ENCODE data around the gene SRM.
A peak's percentile ranks its signal among the peaks of the same experiment; 100 is the strongest.
"Not testable (repeated sequence)": the region's sequence is repeated elsewhere in the genome, so short reads cannot be mapped to it uniquely, and the experiment has no call there.

The SRM gene

DNA sequence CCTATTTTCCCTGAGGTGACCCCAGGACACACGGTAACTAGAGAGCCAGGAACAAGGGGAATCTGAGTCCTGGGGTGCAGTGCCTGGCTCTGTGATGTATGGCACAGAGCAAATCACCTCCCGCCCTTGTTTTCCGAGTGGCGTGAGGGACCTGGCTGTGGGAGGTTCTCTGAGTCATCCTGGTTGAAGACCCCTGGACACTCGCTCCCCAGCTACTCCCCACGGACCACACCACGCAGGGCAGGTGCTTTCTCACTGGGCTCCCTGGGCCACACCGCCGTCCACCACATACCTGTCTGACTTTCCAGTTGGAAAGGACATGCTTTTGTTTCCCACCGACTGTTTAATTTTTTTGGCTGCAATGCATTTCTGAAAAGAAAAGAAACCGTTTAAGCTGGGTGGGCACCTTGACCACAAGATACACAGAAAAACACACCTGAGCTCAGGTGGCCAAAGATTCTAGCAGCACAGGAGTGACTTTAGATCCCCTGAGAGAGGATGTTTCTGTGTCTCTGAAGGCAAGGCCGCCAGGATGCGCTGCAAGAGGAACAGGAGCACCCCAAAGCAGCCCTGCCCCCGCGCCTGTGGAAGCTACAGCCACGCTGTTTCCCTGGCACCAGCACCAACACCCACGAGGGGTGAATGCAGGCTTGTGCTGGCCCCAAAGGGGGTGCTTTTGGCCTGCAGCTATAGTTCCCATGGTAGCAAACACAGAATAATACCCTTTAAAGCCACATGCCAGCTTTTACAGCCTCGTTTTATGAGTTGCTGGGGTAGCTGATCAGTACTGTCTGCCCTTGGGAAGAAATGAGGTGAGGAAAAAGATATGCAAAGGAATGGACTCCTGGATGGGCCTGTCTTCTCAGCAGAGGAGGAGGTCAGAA is 8.1 kb upstream of the SRM start:
- no peak for DNase-seq

DNA sequence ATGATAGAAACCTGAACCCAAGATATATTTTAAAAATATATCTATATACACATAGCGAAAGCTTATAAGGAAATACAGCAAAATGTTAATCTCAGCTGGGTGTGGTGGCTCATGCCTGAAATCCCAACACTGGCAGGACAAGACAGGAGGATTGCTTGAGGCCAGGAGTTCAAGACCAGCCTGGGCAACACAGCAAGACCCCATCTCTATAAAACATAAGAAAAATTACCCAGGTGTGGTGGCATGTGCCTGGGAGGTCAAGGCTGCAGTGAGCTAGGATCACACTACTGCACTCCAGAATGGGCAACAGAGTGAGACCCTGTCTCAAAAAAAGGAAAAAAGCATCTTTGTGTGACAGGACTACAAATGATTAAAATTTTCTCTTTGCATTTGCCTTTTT is 6.0 kb upstream of the SRM start:
- DNase-seq = no peak

DNA sequence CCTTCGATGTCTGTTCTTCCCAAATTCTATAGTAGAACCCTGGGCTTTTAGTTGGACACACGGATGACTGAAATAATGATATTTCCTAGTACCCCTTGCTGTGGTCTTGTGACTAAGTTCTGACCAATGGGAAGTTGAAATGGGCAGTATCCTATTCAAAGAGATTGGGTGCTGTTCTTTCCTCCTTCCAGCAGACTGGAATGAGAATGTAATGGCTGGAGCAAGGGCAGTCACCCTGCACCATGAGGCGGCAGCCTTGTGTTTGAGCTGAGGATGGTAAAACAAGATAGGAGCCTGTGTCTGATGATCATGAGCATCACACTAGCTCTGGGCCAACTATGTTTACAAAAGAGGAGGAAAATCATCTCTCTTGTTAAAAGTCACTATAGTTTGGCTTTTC is 5.1 kb upstream of the SRM start:
- no peak for DNase-seq

DNA sequence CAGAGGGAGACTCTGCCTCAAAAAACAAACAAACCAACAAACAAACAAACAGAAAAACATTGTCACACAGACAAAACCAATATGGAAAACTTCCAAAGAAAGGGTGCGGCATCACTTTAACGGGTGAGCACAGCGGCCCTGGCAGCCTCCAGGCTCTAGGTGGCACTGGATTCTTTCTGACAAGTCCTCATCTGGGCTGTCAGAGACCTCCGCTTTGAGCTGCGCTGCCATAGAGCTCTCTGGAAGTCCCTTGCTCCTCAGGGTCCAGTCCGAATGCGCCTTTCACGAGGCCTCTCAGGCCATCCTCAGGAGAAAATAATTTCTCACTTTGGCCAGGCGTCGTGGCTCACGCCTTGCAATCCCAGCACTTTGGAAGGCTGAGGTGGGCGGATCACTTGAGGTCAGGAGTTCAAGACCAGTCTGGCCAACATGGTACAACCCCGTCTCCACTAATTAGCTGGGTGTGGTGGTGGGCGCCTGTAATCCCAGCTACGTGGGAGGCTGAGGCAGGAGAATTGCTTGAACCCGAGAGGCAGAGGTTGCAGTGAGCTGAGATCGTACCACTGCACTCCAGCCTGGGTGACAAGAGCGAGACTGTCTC is 4.2 kb upstream of the SRM start:
- DNase-seq = not testable (repeated sequence)

DNA sequence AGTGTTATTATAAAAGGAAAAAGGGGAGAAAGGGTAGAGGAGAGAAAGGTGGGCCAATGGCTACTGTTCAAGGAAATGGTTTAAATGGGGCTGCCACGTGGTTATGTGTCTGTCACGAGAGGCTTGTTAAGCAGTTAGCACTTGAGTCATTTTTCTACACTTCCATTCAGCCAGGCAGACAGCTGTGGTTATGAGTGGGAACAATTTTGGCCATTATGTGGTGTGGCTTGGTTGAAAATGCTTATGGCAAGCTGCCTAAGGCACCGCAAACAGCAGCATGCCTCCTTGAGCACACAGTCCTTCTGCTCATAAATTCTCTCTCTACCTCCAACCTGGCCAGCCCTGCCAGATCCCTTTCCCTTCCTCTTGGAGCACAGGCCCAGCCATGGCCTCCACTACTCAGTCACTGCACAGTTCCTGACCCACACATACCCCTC is 3.2 kb upstream of the SRM start:
- no peak for DNase-seq

DNA sequence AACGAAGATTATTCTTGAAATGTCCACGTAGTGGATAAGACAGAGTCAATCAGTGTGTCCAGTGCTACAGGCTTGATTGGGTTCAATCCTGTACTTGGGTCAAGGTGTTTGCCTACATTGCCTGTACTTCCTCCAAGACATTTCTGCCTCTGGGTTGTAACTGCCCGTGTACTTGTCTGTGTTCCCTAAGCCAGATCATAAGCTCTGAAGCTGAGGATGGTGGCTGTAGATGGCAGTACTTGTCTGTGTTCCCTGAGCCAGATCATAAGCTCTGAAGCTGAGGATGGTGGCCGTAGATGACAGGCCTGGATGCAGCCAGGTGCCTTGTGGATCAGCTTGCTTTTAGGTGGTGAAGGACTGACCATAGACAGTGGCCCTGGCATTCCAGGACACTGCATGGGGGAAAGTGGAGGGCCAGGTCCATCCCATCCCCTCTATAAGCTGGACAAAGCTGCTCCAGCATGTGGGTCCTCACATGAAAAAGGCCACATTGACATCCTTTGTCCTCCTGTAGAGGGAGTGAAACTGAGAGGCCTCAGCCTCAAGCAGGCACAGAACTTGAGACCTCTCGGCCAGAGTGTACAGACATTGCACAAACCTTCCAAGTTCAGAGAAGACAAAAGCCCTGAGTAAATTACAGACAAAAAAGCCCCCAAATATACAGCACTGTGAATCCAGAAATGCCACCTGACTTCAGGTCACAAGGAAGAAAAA is 2.0 kb upstream of the SRM start:
- no peak for DNase-seq

DNA sequence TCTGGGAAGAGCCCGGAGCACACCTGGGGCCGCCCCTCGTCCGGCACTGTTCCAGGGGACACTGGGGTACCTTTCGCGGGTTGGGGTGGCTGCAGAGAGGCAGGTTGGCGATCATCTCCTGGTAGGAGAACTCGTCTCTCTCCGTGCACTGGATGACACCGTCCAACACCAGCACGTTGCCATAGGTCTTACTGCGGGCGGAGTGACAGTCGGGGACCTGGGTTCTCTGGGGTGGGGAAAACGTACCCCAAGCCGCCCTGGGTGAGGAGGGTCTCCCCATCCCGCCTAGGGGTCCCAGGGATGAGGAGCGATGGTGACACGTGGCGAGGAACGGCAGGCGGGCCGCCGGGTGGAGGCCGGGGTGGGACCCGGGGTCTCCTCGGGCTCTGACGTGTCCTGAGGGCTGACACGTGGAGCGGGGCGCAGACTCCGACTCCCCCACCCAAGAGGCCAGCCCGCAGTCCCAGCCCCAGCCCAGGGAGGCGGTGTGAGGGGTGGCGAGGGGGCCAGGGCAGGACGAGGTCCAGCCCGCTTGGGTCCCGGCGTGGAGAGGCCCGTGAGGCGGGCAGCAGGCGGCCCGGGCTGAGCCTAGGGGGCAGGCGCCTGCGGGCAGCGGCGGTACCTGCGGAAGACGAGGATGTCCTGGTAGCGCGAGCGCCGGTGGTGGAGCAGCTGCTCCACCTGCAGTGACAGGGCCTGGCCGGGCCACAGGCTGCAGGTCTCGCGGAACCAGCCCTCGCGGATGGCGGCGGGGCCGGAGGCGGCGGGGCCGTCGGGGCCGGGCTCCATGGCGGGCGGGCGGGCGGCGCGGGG is 457 bp downstream of the SRM start:
- peak; percentile 47 for DNase-seq

DNA sequence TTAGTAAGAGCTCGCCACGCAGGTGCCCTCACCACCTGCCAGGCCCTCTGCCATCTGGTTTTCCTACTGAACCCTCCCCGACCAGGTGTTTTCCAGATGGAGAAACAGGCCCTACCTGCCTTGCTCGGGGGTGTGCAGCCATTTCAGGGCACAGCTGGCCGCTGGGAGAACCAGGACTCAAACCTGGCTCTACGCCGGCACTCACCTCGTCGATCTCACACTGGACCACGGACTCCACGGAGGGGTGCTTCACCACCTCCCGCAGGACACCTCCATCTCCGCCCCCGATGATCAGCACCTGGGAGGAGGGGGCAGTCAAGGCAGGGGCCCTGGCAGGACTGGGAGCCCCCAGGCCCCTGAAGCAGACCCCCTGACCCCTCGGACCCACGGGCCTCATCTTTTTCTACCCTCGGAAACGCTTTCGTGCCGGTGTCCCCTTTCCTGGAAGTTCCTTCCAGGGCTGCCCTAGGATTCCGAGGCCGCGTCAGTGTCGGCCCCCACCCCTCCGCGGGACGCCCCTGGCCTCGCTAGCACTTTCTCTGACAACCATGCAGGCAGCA is 1.1 kb downstream of the SRM start:
- DNase-seq = no peak

DNA sequence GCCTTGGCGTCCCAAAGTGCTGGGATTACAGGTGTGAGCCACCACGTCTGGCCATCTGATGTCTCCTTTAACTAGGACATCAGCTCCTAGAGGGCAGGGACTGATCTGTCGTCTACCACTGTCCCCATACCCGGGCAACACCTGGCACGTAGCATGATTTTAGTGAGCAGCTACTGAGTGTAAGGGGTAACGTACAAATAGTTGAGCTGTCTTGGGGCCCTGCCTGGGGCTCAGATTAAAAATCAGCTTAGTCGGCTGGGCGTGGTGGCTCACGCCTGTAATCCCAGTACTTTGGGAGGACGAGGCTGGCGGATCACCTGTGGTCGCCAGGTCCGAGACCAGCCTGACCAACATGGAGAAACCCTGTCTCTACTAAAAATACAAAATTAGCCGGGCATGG is 1.8 kb downstream of the SRM start:
- no peak for DNase-seq

DNA sequence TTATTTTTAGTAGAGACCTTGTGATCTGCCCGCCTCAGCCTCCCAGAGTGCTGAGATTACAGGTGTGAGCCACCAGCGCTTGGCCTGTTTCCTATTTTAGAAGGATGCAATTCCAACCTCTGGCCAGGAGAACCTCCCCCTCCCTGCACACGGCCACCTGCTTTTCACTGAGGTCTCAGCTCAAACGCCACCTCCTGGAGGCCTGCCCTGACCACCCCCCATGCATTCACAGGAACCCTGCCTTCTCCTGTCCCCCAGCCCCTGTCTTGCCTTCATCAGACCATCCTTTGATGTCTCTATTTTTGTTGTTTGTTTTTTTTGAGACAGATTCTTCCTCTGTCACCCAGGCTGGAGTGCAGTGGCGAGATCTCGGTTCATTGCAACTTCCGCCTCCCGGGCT is 2.3 kb downstream of the SRM start:
- DNase-seq = no peak

DNA sequence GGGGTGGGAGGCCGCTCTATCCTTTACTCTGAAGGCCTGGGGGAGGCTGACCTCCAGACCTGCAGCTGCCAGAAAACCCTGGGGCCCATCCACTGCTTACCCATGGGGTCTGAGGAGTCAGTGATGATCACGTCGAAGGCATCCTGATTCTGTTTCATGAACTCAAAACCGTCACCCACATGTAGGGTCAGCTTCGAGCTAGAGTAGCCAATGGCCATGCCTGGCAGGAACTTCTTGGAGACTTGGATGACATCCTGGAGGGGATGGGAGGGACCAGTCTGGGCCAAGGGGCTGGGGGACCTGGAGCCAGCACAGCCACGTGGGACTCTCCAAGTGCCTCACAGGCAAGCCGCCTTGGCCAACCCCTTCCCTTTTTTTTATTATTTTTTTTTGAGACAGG is 3.3 kb downstream of the SRM start:
- DNase-seq = no peak

DNA sequence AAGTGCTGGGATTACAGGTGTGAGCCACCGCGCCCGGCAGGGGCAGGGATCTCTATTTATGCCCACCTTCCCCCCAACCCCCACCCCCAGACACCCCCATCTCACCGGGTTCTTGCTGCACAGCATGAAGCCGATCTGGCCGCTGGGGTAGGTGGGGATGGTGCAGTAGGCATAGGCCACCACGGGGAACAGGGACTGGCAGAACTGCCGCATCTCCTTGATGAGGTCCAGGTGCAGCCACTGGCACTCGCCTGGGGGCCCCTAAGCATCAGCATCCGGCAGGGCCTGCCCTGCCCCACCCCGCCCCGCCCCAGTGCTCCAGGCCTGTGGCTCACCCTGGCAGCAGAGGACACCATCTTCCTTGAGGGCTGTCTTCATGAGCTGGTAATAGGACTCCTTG is 4.1 kb downstream of the SRM start:
- DNase-seq = no peak

DNA sequence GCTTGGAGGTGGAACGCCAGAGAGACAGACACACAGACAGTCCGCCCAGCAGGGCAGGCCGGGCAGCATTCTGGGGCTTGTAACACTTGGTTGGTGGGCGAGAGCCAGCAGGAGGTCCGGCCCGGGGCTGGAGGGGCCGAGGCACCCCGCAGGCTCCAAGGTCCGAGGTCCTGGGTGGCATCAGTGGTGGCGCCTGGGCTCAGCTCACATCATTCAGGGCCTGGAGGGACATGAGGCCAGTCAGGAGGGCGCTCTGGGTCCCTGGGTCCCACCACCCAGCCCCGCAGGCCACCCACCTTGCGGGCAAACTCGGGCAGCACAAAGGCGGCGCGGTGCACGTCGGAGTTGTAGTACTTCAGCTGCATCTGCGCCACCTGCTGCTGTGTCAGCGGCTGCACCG is 5.2 kb downstream of the SRM start:
- no peak for DNase-seq

DNA sequence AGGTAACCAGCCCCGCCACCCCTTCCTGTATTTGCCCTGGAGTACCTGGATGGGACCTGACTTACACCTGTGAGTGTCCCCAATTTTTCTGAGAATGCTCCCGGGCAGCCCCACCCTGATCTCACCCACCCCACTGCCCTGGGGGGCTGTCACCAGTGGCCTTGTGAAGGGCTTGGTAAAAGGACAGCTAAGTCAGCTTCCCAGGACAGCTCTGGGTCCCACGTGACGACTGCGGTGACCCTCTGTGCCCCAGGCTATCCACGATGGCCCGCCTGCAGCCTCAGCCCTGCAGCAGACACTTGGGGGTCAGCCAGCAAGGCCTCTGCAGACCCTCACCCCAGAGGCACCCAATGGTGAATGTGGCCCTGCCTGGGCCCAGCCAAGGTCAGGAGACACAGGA is 5.6 kb downstream of the SRM start:
- no peak for DNase-seq

DNA sequence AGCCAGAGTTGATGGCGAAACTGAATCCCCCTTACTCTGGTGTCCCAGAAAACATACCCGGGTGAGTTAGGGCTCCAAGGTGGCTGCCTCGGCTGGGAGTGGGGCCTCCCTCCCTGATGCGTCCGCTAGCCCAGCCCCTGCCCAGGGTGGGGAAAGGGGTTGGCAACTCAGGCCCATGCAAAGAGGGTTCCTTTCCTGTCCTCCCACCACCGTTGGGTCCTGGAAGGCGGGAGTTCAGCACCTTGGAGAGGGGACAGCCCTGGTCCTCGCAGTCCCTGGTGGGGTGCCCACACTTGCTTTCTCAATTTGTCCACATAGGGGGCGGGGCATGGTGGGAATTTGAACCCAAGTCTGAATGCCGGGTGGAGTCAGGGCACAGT is 6.1 kb downstream of the SRM start:
- DNase-seq = no peak

DNA sequence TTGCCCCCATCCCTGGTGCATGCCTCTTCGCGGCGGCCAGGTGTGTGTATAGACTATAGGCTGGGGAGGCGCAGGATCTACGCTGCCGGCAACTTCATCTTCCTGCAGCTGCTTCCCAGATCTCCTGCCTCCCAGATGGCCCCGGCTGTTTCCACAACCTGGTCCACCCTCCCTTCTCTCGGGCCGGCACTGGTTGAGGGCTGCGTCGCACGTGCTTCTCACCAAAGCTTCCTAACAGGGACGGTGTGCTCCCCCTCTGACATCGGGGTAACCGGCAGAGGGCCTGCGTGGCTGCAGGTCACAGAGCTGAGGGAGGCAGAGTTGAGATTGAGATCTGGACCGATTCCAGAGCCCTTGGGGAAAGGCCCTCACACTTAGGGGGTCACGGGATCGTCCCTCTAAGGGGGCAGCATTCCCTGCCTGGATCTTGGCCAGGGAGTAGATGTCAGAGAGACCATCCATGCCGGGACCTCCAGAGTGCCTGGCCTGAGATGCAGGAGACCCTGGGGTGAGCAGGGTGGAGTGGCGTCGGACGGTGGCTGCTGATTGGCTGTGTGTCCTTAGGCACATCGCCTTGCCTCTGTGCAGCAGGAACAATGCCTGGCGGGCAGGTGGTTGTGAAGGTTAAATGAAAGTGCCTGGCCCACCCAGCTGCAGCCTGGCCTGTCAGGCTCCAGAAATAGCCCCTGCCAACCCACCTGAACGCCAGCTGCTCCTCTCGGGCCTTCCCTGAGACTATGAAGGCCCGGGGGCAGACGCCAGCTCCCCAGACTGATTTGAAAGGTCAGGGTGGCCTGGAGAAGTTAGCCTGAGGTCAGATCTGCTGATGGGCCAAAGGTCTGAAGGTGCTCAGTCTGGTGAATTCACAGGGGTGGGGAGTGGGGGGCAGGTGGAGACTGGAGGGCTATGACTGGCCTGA is 6.7 kb downstream of the SRM start:
- no peak for DNase-seq

DNA sequence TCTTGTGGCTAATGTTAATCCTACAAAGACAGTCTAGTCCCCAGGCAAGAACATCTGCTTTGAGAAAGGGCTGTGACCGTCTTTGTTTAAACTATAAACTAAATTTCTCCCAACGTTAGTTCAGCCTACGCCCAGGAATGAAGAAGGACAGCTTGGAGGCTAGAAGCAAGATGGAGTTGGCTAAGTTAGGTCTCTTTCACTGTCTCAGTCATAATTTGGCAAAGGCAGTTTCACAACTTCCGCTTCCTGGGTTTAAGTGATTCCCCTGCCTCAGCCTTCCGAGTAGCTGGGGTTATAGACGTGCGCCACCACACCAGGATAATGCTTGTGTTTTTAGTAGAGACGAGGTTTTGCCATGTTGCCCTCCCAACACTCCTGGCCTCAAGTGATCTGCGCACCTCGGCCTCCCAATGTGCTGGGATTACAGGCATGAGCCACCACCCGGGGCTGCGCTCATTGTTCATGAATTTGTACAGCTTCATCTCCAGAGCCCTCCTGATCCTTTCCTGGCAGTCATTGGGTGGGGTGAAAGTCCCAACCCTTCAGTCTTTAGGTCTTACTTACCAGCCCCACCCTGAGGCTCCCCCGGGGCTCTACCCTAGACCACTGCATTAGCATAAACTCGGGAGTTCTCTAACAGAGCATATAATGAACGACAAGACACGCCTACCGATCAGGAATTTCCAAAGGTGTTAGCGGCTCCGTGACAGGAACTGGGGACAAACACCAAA is 7.9 kb downstream of the SRM start:
- DNase-seq = no peak

DNA sequence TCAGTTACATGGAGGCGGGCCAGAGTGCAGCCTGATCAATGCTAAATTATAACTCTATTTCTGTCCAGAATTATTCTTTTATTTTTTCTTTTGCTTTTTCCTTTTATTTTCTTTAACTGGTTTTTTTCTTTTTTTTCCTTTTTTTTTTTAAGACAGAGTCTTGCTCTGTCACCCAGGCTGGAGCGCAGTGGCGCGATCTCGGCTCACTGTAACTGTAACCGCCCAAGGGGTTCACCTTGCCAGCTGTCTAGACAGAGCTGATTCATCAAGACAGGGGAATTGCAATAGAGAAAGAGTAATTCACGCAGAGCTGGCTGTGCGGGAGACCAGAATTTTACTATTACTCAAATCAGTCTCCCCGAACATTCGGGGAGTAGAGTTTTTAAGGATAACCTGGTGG is 8.7 kb downstream of the SRM start:
- DNase-seq = not testable (repeated sequence)

DNA sequence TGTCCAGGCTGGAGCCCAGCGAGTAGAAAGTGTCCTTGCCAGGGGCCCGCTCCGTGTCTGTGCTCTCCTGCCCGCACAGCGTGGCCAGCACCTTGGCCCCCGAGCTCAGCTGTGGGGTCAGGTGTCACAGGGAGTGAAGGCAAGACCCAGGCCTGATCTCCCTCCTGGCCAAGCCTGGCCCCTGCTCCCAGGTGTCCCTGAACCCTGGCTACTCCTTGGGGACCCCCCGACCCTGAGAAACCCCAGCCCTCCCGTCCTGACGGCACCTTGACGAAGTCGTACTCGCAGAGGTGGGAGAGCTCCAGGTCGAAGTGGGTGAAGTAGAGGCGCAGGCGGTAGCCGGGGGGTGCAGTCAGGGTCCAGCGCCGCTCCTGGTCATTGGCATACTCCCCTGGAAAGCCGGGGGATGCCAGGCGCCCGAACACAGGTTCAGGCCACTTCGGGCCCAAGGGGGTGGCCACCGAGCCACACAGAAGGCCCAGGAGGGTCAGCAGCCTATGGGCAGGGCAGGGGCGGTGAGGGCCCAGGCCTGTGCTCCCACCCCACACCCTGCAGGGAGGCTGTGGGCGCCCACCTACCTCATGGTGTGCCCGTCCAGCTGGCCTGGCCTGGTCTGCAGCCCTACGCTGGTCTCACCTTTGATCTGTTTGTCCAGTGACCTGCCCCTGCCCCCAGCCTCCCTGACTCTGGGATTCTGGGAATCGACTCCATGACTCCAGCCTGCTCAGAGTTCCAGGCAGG is 13.0 kb downstream of the SRM start, which contains the start of gene MASP2:
MASP2 (minus strand) TSS at position 615 of the 741 bp plus-strand sequence; CDS start at position 583, 32 bp downstream.
- DNase-seq = no peak

DNA sequence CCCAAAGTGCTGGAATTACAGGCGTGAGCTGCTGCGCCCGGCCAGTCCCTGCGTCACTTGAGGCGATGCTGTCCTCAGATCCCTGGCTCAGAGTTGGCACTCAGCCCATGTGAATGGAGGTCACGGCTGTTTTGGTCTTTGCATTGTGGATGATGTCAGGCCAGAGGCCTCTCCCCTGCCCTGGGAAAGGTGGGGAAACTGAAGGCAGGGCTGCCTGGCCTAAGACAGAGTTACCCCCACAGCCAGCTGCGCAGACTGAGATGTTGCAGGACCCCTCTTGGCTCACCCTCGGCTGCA is 13.6 kb downstream of the SRM start:
- no peak for DNase-seq
